Femur (tissue), 1 donor: ENCODE results near the gene SH3GL1.

Experiments used
- DNase-seq: peaks from one replicate; pipeline ENCODE4 v3.0.0-alpha.2; 2017

The SH3GL1 gene

DNA sequence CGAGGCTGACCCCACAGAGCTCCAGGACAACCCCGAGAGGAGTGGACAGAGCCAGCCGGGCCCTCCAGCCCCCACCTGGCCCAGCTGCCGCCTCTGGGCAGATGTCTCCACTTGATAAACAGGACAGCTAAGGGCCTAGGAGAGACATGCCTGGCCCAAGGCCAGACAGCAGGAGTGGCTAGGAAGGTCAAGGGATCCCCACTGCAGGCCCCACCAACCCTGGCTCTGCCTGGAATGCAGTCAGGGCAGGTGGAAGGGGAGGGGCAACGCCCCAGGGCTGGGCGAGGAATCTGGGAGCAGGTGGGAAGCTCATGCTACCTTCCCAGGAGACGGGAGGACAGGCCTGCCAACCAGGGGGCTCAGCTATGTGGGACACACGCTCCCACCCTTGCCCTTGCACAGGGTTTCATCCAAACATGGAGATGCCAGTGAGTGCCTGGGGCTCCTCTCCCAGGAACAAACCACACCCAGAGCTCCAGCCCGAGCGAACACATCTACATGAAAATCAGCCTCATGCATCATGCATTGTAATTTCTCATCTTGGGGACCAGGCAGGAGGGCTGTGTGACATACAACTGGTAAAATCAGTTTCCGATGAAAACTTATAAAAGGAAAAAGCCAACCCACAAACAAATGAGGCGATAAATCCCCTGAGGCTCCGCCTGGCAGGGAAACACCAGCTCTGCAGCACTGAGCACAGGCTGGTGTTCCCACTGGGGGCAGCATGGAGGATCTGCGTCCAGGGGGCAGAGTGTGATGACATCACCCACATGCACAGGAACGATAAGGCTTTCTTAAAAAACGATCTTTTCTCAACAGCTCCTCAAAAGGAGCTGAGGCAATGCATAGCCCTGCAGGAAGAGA, 25.0 kb downstream of the SH3GL1 start:
- DNase-seq = peak; percentile 71

- DNase-seq = peak; percentile 66
Measured at GRCh38 chr19:4374498-4375163, 25.7 kb downstream of the SH3GL1 start.

GRCh38 chr19:4373601-4374497, 26.5 kb downstream of the SH3GL1 start:
- no peak for DNase-seq

DNA sequence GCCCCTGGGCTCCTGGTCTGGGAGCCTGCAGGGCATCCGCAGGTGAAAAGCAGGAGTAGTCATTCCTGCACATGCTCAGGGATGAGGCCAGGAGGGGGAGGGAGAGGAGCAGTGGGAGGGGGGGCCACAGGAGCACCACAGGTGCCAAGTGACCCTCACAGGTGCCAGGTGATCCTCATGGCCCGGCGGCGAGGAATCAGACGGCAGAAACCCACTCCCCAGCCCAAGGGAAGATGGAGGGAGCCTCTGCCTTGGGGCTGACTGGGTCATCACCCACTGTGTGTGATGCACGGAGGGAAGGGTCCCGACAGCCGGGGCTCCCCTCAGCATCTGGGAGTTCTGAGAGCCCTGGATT, 27.4 kb downstream of the SH3GL1 start:
- DNase-seq = no peak

DNA sequence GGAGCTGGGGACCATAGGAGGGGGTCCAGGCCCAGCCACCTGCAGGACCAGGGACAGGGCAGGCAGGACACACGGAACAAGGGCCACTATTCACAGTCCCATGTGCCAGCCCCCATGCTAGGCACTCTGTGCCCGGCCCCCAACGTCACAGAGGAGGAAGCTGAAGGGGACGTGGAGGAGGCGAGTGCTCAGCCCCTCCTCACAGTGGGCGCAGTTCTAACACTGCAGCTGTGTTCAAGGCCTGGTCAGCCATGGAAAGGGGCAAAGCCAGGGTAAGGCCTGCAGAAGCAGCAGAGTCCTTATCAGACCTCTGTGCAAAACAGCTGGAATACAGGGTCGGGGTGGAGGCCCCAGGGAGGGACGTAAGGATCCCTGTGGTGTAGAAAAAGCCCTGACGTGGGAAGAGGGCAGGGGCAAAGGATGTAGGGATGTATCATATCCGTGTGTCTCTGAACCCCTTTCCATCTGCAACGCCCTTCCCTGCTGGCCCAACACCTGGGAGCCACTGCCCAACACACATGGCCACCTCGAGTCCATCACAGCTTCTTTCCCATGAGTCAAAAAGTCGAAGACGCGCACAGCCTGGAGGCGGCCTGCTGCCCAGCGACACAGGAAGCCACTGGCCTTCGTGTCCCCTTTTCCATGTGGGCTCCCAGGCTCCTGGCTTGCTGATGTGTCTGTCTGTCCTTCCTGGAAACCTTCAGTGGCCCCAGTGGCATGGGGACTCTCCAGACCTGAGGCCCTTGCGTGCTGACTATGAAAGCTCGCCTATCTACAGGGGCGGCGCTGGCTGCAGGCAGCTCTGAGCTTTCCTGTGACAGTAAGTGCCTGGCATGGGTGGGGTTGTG, 28.0 kb downstream of the SH3GL1 start:
- no peak for DNase-seq

DNA sequence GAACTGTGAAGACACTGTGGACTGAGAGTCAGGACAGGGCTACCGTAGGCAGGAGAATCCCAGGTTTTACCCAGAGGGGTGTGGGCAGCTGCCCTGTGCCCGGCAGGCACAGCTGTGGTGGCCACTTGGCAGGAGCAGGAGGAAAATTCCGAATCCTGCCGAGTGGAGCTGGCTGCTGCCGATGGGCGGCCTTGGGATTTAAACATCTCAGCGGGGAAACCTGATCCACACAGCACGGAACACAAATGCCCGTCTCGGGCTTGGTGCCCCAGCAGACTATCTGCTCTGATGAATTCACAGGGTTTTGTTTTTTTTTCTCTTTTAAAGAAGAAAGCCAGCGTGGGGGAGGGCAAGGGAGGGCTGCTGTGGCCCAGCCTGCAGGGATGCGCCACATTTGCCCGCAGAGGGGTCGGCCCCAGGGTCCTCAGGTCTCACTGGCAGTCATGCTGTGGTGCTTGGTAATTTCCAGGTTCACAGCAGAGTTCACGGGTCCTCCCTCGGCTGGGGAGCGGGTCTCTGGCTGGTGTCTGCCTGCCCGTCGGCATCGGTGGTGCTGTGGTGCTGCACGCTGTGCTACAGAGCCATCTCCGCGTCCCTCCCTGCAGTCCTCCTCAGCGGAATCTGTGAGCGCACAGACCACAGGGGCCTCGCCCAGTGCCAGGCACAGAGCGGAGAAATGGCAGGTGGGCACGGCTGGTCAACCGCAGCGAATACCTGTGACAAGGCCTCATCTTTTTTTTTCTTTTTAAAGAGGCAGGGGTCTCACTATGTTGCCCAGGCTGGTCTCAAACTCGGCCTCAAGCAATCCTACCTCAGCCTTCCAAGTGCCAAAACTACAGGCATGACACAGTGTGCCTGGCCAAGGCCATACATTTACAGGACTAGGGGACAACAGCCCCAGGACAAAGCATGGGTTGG, 28.8 kb downstream of the SH3GL1 start:
- peak; percentile 80 for DNase-seq

DNA sequence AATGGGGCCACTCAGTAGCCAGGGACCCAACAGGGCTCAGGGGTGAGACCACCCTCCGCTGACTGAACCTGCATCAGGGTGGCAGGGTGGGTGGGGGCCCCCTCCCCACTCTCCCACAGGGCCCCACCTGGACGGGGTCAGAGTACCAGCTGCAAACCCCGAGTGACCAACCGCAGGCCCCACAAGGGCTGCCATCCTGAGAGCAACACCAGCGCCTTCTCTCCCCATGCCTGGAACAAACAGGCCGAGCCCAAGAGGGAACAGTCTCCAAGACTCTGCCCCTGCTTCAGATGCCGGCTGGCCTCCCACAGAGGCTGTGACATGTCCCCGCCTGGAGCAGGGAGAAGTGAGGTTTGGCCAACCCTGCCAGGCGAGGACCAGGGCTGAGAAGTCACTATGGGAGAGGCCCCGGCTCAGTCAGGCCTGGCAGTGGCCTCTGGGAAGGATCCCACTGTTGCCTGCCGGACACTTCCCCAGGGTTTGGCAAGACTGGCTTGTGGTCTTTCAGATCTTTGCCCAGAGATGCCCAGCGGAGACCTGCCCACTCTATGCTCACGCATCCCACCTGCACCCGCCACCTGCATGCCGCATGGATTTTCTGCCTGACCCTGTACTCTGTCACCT, 29.8 kb downstream of the SH3GL1 start:
- DNase-seq = no peak

- peak; percentile 71 for DNase-seq
Measured at GRCh38 chr19:4369888-4370260, 30.5 kb downstream of the SH3GL1 start.

GRCh38 chr19:4369109-4369887, 31.0 kb downstream of the SH3GL1 start:
- peak; percentile 63 for DNase-seq

DNA sequence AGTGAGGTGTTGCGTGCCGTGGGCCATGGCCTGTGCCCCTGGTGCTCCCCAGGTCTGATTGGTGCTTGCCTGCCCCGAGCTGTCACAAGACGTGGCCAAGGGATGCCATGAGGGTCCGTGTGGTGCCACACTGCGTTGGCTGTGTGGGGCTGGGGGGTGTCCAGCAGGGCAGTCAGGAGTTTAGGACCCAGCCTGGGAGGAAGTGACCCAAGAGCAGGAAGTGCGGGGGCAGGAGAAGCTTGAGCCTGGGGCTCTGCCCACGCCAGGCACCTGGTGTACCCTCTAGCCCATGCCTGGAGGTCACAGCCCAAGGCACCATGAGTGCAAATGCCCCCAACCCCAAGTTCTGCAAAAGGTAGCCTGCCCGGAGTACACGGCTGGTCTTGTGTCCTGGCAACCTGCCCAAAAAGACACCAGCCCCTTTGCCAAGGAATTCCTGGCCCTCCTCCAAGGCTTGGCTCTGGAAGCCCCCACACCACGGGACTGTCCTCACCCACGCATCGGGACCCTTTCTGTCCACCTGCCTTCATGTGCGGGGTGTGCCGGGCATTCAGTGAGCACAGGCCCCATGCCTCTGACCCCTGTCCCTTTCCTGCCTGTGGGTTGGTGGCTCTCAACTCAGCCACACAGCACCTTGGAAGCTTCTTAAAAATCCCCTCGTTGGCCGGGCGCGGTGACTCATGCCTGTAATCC, 32.1 kb downstream of the SH3GL1 start:
- peak; percentile 62 for DNase-seq

DNA sequence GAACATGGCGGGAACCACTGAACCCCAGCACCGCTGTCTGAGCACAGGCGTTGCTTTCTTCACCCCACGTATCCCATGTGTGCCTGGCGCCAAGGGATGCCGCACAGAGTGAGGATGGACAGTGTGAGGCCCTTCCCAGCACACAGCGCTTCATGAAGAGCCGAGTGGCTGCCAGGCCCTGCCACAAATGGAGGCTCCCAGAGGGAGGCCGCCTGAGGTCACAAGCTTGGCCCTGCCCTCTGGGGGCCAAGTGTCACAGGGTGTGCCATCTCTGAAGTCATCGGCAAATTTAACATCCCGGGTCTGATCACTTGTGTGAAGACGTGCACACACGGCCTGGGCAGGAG, 32.6 kb downstream of the SH3GL1 start:
- DNase-seq = no peak

DNA sequence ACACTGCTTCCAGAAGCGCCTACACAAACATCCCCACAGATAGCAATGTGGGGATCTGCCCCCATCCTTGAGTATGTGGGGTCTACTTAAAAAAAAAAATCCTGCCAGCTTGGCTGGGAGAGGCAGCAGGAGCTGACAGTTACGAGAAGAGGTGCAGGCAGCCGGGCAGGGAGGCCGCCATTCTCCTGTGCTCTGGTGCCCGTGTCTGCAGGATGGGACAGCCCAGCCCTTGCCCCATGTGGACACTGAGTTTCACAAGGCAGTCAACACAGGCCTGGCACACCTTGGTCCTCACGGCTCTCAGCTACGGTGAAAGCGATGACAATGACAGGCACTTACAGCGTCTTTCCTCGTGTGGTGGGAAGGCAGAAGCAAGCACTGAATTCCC, 33.0 kb downstream of the SH3GL1 start:
- no peak for DNase-seq

- peak; percentile 17 for DNase-seq
Measured at GRCh38 chr19:4366666-4367335, 33.5 kb downstream of the SH3GL1 start.

GRCh38 chr19:4365791-4366665, 34.3 kb downstream of the SH3GL1 start:
- DNase-seq = no peak

- peak; percentile 29 for DNase-seq
Measured at GRCh38 chr19:4365341-4365740, 35.0 kb downstream of the SH3GL1 start.

GRCh38 chr19:4363571-4364304, 36.6 kb downstream of the SH3GL1 start:
- no peak for DNase-seq
